ENCODE results near the gene OTOP2.
"Not testable (repeated sequence)": the region's sequence is repeated elsewhere in the genome, so short reads cannot be mapped to it uniquely, and the experiment has no call there.

OTOP2 gene

DNA sequence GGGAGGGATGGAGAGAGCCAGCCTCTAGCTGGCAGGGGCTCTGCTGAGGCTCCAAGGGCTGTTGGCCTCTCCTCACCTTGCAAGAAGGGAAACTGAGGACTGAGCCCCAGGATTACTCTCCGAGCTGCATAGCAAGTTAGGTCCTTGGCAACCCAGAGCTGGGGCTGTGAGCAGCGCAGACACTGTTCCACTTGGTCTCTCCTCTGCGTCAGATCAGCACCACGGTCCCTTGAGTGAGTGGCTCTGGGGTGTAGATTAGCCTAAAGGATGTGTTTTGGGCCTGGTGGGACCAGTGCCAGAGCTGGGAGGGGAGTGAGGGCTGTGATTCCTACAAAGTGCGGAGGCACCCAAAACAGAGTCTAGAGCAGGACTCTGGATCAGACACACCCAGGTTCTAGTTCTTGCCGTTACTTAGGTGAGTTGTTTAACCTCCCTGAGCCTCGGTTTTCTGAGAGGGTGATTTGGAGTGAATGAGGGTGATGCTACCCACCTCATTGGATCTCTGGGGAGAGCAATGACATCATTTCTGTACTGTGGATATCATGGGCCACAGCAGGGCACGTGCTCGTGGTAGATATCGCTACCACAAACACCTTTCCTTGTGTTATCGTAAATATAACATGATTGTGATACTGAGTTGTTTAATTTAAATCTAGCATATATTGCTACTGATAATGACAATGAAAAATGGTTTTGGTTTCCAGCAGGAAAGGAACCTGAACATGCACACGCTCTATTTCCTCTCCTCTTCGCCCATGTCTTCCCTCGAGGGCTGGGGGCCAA, 22.5 kb upstream of the OTOP2 start:
- no peak for DNase-seq

DNA sequence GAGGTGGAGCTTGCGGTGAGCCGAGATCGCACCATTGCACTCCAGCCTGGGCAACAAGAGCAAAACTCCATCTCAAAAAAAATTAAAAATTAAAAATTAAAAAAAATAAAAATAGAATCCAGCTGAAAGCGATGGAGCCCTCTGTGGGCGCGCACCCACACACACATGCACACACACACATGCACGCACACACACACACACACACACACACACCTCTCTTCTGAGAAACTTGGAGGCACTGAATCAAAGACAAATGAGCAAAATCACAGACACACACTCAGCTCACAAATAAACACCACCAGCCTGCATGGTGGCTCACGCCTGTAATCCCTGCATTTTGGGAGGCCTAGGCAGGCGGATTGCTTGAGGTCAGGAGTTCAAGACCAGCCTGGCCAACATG, 21.0 kb upstream of the OTOP2 start:
- peak in 1 of 56 donors; percentile 6 for DNase-seq

DNA sequence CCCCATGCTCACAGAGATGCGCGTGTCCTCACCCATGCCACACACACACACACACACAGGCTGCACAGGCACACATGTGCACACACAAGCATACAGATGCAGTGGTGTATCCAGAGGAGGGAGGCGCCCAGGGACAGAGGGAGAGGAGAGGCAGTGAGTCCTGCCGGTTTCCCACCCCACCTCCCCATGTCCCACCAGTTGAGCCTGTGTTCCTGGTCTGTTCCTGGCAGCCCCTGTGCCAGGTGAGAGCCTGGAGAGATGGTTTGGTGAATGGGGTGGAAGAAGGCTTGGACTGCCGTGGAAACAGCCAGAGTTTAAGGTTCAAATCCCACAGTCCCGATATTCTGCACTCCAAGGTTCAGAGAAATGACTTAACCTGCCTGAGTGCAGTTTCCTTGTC, 20.4 kb upstream of the OTOP2 start:
- no peak for DNase-seq

- DNase-seq = no peak
These were observed 19.2 kb upstream of the OTOP2 start for GRCh38 chr17:74904687-74905409.

GRCh38 chr17:74906214-74906793, 17.8 kb upstream of the OTOP2 start:
- not testable (repeated sequence) for DNase-seq

DNA sequence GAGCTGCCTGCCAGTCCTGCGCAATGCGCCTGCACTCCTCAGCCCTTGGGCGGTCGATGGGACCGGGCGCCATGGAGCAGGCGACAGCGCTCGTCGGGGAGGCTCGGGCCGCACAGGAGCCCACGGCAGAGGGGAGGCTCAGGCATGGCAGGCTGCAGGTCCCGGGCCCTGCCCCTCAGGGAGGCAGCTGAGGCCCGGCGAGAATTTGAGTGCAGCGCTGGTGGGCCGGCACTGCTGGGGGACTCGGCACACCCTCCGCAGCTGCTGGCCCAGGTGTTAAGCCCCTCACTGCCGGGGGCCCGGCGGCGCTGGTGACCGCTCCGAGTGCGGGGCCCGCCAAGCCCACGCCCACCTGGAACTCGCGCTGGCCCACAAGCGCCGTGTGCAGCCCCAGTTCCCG, 17.1 kb upstream of the OTOP2 start:
- DNase-seq = no peak

- not testable (repeated sequence) for DNase-seq
These were observed 15.0 kb upstream of the OTOP2 start for GRCh38 chr17:74909097-74909496.

DNA sequence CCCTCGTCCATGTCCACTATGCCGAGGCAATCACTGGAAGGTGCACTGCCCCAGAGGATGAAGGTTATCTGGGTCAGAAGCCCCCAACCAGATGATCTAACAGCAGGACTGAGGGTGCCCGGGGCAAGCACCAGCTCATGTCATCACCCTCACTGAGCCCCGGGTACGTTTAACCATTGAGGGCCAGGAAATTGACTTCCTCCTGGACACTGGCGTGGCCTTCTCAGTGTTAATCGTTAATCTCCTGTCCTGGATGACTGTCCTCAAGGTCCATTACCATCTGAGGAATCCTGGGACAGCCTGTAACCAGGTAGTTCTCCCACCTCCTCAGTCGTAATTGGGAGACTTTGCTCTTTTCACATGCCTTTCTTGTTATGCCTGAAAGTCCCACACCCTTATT, 12.7 kb upstream of the OTOP2 start:
- DNase-seq = not testable (repeated sequence)

DNA sequence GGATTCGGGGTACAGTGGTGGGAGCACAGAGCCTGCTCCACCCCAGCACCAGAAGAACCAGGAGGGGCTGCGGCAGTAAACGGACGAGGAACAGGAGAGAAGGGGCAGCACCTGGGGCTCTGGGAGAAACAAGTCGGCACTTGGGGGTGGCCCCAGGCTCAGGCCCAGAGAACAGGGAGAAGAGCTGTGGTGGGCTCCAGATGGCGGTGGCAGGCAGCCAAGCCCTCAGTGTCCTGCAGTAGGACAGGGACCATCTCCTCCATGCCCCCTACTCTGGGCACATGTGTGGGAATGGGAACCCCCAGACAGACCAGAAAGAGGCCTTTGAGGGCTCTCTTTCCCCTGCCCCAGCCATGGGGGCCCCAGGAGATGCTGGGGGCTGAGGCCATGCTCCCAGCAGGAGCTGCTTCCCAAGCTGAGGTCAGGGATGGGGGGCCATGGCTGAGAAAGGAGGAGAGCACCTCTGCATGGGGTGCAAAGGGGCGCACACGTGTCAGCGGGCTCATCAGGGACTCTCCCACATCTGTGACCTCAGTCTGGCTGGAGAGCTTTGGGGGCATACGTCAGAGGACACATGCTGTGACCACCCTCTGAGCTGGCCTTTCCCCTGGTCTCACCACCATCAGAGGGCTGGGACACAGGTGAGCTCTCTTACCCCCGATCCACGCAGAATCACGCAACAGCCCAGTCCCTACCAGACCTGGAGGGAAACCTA, 7.8 kb upstream of the OTOP2 start:
- no peak for DNase-seq

DNA sequence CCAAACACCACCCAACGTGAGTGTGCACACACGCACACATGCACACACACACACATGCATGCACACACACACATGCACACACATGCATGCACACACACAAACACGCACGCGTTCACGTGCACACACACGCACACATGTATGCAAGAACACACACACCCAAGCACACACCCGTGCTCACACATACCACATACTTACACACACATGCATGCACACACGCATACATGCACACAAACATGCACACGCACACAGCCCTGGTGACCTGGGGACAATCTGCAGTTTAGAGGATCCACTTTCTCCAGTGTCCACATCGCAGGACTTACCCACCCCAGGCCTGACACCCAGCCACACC, 7.2 kb upstream of the OTOP2 start:
- DNase-seq = no peak

DNA sequence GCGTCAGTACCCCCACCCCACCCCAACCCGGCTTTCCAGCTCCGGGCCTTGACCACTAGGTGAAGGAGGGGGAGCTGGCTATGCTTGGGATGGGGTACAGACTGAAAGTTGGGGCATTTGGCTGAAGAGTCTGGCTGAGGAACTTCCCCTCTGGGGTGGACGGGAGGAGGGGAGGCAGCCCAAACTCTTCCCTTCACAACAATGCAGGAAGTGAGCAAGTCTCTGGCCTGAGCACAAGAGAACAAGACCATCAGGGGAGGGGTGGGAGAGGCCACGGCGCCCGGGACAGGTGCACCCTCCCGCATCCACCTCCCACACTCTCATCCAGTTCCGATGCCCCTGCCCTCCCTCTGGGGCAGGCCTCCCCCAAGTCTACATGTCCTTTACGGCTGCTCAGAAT, 6.6 kb upstream of the OTOP2 start:
- DNase-seq = peak in 1 of 56 donors; percentile 20

GRCh38 chr17:74918906-74919305, 5.2 kb upstream of the OTOP2 start:
- DNase-seq = no peak

GRCh38 chr17:74919440-74920305, 4.4 kb upstream of the OTOP2 start:
- peak in 2 of 56 donors; percentile 5 to 27 for DNase-seq

DNA sequence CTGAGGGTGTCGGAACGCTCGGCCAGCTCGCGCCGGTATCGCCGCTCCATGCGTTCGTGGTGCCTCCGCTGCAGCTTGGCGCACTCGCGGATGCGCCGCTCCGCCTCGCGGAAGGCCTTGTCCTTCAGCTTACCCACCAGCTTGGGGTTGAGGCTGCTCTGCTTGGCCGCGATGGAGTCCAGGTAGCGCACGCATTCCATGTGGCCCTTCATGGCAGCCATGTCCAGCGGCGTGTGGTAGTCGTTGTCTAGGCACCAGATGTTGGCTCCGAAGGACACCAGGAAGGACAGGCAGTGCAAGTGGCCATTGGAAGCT, 3.8 kb upstream of the OTOP2 start:
- DNase-seq = no peak

GRCh38 chr17:74920642-74921025, 3.4 kb upstream of the OTOP2 start:
- DNase-seq = no peak

- no peak for DNase-seq
These were observed 2.9 kb upstream of the OTOP2 start for GRCh38 chr17:74921026-74921681.

DNA sequence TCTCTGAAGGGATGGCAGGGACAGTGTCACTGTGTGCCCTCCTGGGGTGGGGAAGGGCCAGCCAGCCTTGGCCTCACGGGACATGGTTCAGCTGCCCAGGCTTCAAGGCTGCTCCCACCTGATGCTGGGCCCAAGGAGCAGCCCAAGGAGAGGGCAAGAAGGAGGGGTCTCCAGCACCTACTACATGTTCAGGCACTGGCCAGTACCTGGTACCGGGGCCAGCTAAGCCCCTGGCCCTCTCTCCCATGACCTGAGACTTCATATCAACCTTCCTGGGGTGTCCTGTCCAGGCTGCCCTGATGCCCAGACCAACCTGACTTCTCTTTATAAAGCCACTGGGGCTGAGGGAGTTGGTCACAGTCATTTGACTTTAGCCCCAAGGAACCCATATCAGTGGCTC, 2.3 kb upstream of the OTOP2 start:
- DNase-seq = no peak

- no peak for DNase-seq
These were observed 1.9 kb upstream of the OTOP2 start for GRCh38 chr17:74922172-74922571.

DNA sequence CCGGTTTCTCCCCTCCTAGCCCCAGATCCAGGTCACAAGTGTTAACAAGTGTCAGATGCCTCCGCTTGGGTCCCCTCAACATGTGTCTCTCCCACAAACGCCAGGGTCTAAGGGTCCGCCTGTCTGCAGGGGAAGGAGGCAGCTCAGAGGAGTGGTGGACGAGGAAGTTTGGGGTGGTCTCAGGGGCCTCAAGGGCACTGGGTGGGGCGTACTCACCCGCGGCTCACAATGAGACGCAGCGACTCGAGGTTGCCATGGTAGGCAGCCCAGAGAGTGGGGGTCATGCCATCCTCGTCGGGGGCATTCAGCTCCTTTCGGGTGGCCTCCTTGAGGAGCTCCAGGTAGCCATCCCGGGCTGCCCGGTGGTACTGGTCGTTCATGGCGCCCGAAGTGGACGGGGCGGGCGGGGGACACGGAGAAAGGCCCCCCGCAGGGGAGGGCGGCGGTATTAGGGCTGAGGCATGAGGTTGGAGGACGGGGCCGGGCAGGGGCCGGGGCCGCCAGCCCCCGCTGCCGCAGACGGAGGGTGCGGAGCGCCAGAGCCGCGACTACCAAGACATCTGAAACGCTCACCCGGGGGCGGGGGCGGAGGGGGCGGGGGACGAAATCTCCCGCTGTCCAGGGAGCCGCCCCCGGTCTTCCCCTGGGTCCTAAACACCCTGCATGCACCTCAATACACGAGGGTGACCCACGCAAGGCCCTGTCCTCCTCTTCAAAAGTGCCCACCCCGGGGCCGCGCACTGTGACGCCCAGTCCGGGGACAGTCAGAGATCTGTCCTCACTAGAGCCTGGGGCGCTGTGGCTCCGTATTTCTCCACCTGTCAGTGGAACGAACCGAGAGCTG, 1.2 kb upstream of the OTOP2 start, which contains the start of gene USH1G:
Gene USH1G (minus strand): TSS at position 562 of the 844 bp plus-strand sequence. CDS start 182 bp downstream, at position 380.
- DNase-seq = peak in 2 of 56 donors; percentile 14 to 32
